CD14-positive monocyte (primary cell): ENCODE measurements around the gene CYCS. TPM values are rescaled to one million over a fixed set of nuclear protein-coding genes. Genes with fewer than 3 reads are reported as not detected.

Source experiments
- DNase-seq, 3 donors: peaks; one replicate each; pipeline ENCODE4 v3.0.0-alpha.2; 2011 to 2022
- H2AFZ ChIP-seq: 2 replicates; pipeline ENCODE4 v1.6.0; 2012; ENCODE audit warnings: mild to moderate bottlenecking, low read depth, low read length, inconsistent platforms; ENCODE audit not compliant: insufficient read depth, poor library complexity, severe bottlenecking
- H3K27ac ChIP-seq, 2 donors: 1 replicate in 1 of 2; 2 replicates in 1 of 2; pipeline ENCODE4 v1.5.1; 2012 to 2013; ENCODE audit warnings: low read length in 2 of 2, control low read depth in 1 of 2, inconsistent platforms in 1 of 2, low read depth in 1 of 2, mild to moderate bottlenecking in 1 of 2
- H3K27me3 ChIP-seq, 2 donors: one replicate each; pipeline versions ENCODE4 v1.6.0 to v1.6.1; 2011 to 2013; ENCODE audit warnings: low read length in 2 of 2; ENCODE audit not compliant: control insufficient read depth in 2 of 2, insufficient read depth in 2 of 2
- H3K36me3 ChIP-seq, 2 donors: replicated peaks in 1 of 2; 1 replicate in 1 of 2; 2 replicates in 1 of 2; pipeline versions ENCODE4 v1.5.1 to v1.6.1; 2012 to 2013; ENCODE audit warnings: low read length in 2 of 2, control low read depth in 1 of 2, inconsistent platforms in 1 of 2, mild to moderate bottlenecking in 1 of 2; ENCODE audit not compliant: insufficient read depth in 2 of 2, control insufficient read depth in 1 of 2
- H3K4me1 ChIP-seq, 2 donors: 1 replicate in 1 of 2; 2 replicates in 1 of 2; pipeline versions ENCODE4 v1.5.1 to v1.6.1; 2012 to 2013; ENCODE audit warnings: low read length in 2 of 2, control low read depth in 1 of 2, inconsistent platforms in 1 of 2, mild to moderate bottlenecking in 1 of 2, moderate library complexity in 1 of 2; ENCODE audit not compliant: insufficient read depth in 2 of 2, control insufficient read depth in 1 of 2
- H3K4me2 ChIP-seq: replicated peaks from 2 replicates; pipeline ENCODE3; 2012; ENCODE audit warnings: low read length, moderate library complexity, mild to moderate bottlenecking; ENCODE audit not compliant: poor library complexity, severe bottlenecking; ENCODE audit errors: extremely low read depth
- H3K4me3 ChIP-seq, 3 experiments: fragments of 200-600 bp in 1 of 3; sonication (generic) in 1 of 3; replicated peaks in 1 of 3; 1 replicate in 2 of 3; 2 replicates in 1 of 3; pipeline ENCODE4 v1.5.1; 2011 to 2013; ENCODE audit warnings: low read length in 3 of 3, mild to moderate bottlenecking in 3 of 3, control low read depth in 2 of 3, low read depth in 2 of 3, inconsistent platforms in 1 of 3, moderate library complexity in 1 of 3
- H3K79me2 ChIP-seq: 2 replicates; pipeline ENCODE4 v1.6.0; 2012; ENCODE audit warnings: mild to moderate bottlenecking, control low read depth, inconsistent platforms, low read length, moderate library complexity; ENCODE audit not compliant: insufficient read depth
- H3K9ac ChIP-seq: 2 replicates; pipeline ENCODE4 v1.6.0; 2017; ENCODE audit warnings: low read length, mild to moderate bottlenecking; ENCODE audit not compliant: insufficient read depth, poor library complexity, severe bottlenecking
- H3K9me3 ChIP-seq, 2 donors: replicated peaks in 1 of 2; 1 replicate in 1 of 2; 2 replicates in 1 of 2; pipeline versions ENCODE4 v1.5.1 to v1.6.1; 2012 to 2013; ENCODE audit warnings: low read length in 2 of 2, control low read depth in 1 of 2; ENCODE audit not compliant: control insufficient read depth in 1 of 2, insufficient read depth in 1 of 2
- H4K20me1 ChIP-seq: 2 replicates; pipeline ENCODE4 v1.6.0; 2012; ENCODE audit warnings: mild to moderate bottlenecking, low read length, control low read depth, moderate library complexity; ENCODE audit not compliant: insufficient read depth
- H3K27ac Mint-ChIP-seq, 7 donors: one replicate each; pipeline ENCODE4 v1.8.0; 2020; ENCODE audit warnings: mild to moderate bottlenecking in 7 of 7, mixed read lengths in 7 of 7, moderate library complexity in 6 of 7, inconsistent platforms in 2 of 7
- H3K27me3 Mint-ChIP-seq, 3 donors: one replicate each; pipeline ENCODE4 v1.8.0; 2021 to 2022; ENCODE audit warnings: low read depth in 3 of 3, mild to moderate bottlenecking in 3 of 3, mixed read lengths in 3 of 3, moderate library complexity in 3 of 3, inconsistent platforms in 1 of 3
- H3K36me3 Mint-ChIP-seq, 2 donors: one replicate each; pipeline ENCODE4 v1.8.0; 2020; ENCODE audit warnings: mixed read lengths in 2 of 2, inconsistent platforms in 1 of 2, mild to moderate bottlenecking in 1 of 2
- H3K4me1 Mint-ChIP-seq: one replicate; pipeline ENCODE4 v1.8.0; 2020; ENCODE audit warnings: mild to moderate bottlenecking, mixed read lengths
- H3K4me3 Mint-ChIP-seq, 2 donors: one replicate each; pipeline ENCODE4 v1.8.0; 2020; ENCODE audit warnings: mild to moderate bottlenecking in 2 of 2, mixed read lengths in 2 of 2, moderate library complexity in 1 of 2
- H3K9me3 Mint-ChIP-seq, 7 donors: one replicate each; pipeline ENCODE4 v1.8.0; 2020 to 2022; ENCODE audit warnings: mixed read lengths in 7 of 7, mild to moderate bottlenecking in 6 of 7, moderate library complexity in 6 of 7, inconsistent platforms in 2 of 7
- whole genome bisulfite sequencing: methylation state at CpG from one replicate; pipeline ENCODE4 v1.1.5; 2013; ENCODE audit warnings: missing lambda C conversion rate; ENCODE audit not compliant: insufficient coverage; 5-methylcytosine and 5-hydroxymethylcytosine counted together
- intact Hi-C, 2 donors: fragments of 100-400 bp; cut with micrococcal nuclease; formaldehyde crosslinking; loops; one replicate each; pipeline versions ENCODE4 v1.15.0 to v1.15.1; 2023
- polyA plus RNA-seq, 3 donors: library from polyadenylated mRNA; depleted of rRNA in 1 of 3; unstranded in 2 of 3; stranded (reverse) in 1 of 3; fragments of 300-500 nt in 2 of 3; fragments of >200 nt in 1 of 3; fragmentation: Illumina TruSeq in 2 of 3; gene quantifications; 1 replicate in 2 of 3; 2 replicates in 1 of 3; pipeline ENCODE4 v1.2.3, GENCODE V29; 2012 to 2021
- TF ChIP-seq, protein P1 (sequence below): fragments of 200-600 bp; IDR thresholded peaks from one replicate; pipeline ENCODE4 v1.8.0; 2022; ENCODE audit warnings: antibody characterized with exemption, mild to moderate bottlenecking

CYCS gene
- polyA plus RNA-seq, 3 donors = 35.8 to 99.3 (median 80.8) TPM

DNA sequence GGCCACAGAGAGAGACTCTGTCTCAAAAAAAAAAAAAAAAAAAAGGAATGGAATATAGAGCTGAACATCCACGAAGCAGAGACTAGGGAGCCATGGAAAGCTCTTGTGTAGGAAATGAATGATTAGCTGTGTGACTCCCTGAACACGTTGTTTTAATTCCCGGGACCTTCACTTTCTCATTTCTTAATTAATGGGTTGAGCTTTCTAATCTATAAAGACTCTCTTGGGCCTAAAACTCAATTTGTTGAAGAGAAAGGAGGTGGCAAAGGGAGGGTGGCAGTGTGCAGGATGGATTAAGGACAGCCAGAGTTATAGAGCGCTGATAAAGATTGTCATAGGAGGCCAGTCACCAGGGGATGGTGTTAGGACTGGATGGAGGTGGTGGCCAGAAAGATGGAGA lies 48.0 kb downstream of the CYCS start:
- Histone ChIP-seq H3K79me2 (no peaks in the 10 kb centered on the region), H3K36me3 (no peaks in the 10 kb centered on the region), H3K27me3 (no peaks in the 10 kb centered on the region), H3K4me2 (no peak overlapping the region), H3K4me3 (no peak overlapping the region), H4K20me1 (no peaks in the 10 kb centered on the region), H3K27ac (no peak overlapping the region), H3K4me1 (no peaks in the 10 kb centered on the region), H2AFZ (no peak overlapping the region), H3K9ac (no peak overlapping the region), H3K9me3 (no peaks in the 10 kb centered on the region)
- Mint-ChIP-seq H3K36me3 (no peaks in the 10 kb centered on the region), H3K4me3 (peak overlapping the region in 1 of 2 donors; percentile 46), H3K27ac (no peak overlapping the region), H3K4me1 (peaks cover 9% of the 10 kb centered on the region), H3K27me3 (peaks cover 13 to 39% (median 24%) of the 10 kb centered on the region in 3 donors), H3K9me3 (peaks cover 0 to 1% (median 0%) of the 10 kb centered on the region in 7 donors)
- TF ChIP-seq, protein P1, sequence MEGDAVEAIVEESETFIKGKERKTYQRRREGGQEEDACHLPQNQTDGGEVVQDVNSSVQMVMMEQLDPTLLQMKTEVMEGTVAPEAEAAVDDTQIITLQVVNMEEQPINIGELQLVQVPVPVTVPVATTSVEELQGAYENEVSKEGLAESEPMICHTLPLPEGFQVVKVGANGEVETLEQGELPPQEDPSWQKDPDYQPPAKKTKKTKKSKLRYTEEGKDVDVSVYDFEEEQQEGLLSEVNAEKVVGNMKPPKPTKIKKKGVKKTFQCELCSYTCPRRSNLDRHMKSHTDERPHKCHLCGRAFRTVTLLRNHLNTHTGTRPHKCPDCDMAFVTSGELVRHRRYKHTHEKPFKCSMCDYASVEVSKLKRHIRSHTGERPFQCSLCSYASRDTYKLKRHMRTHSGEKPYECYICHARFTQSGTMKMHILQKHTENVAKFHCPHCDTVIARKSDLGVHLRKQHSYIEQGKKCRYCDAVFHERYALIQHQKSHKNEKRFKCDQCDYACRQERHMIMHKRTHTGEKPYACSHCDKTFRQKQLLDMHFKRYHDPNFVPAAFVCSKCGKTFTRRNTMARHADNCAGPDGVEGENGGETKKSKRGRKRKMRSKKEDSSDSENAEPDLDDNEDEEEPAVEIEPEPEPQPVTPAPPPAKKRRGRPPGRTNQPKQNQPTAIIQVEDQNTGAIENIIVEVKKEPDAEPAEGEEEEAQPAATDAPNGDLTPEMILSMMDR = no peak
- 70% methylated on average over 1 of the region's 4 CpGs for WGBS
- intact Hi-C loops = no loop called here
- no peak for DNase-seq

DNA sequence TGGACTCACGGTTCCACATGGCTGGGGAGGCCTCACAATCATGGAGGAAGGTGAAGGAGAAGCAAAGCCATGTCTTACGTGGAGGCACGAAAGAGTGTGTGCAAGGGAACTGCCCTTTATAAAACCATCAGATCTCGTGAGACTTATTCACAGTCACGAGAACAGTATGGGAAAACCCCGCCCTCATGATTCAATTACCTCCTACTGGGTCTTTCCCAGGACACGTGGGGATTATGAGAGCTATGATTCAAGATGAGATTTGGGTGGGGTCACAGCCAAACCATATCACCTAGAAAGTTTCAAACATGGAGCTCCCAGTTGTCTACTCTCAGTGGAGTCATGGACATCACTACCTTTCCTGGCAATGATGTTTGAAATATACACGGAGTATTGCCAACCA lies 49.6 kb downstream of the CYCS start:
- intact Hi-C loops = no loop called here
- peaks cover 9% of the 10 kb centered on the region for H3K4me1 Mint-ChIP-seq
- Histone ChIP-seq H4K20me1 (no peaks in the 10 kb centered on the region), H3K4me2 (no peak overlapping the region), H3K27me3 (no peaks in the 10 kb centered on the region), H3K4me1 (no peaks in the 10 kb centered on the region), H3K9ac (no peak overlapping the region), H3K36me3 (no peaks in the 10 kb centered on the region), H3K9me3 (no peaks in the 10 kb centered on the region), H3K27ac (no peak overlapping the region), H2AFZ (no peak overlapping the region), H3K79me2 (no peaks in the 10 kb centered on the region), H3K4me3 (no peak overlapping the region)
- peaks cover 12 to 34% (median 24%) of the 10 kb centered on the region in 3 donors for H3K27me3 Mint-ChIP-seq
- H3K4me3 Mint-ChIP-seq = no peak overlapping the region
- WGBS = 94% methylated on average over 2 of the region's 8 CpGs
- H3K36me3 Mint-ChIP-seq = no peaks in the 10 kb centered on the region
- TF ChIP-seq, protein P1 = no peak
- H3K9me3 Mint-ChIP-seq = no peaks in the 10 kb centered on the region
- H3K27ac Mint-ChIP-seq = no peak overlapping the region
- DNase-seq = peak in 1 of 3 donors; percentile 24
